ENCODE measurements around the gene PPP1R7.

GRCh38 chr2:241211276-241211675 is 61.0 kb downstream of the PPP1R7 start:
- no peak for TF ChIP-seq CTCF (IDR thresholded peaks at IDR 0.05)
- TF ChIP-seq POLR2A (IDR thresholded peaks at IDR 0.05) = no peak

Data from vagina (tissue), 2 donors.